GM18858 (cell line): ENCODE results near the gene NDUFA11.

ENCODE experiments used
- ATAC-seq: cut with Tn5 transposase; IDR thresholded peaks from one replicate; pipeline ENCODE4 v1.9.1; 2021; ENCODE audit not compliant: unreplicated experiment

Gene NDUFA11

GRCh38 chr19:5908773-5909442 lies 5.3 kb upstream of the NDUFA11 start:
- no peak for ATAC-seq

- ATAC-seq = no peak
Measured at GRCh38 chr19:5907241-5907640, 3.7 kb upstream of the NDUFA11 start.

DNA sequence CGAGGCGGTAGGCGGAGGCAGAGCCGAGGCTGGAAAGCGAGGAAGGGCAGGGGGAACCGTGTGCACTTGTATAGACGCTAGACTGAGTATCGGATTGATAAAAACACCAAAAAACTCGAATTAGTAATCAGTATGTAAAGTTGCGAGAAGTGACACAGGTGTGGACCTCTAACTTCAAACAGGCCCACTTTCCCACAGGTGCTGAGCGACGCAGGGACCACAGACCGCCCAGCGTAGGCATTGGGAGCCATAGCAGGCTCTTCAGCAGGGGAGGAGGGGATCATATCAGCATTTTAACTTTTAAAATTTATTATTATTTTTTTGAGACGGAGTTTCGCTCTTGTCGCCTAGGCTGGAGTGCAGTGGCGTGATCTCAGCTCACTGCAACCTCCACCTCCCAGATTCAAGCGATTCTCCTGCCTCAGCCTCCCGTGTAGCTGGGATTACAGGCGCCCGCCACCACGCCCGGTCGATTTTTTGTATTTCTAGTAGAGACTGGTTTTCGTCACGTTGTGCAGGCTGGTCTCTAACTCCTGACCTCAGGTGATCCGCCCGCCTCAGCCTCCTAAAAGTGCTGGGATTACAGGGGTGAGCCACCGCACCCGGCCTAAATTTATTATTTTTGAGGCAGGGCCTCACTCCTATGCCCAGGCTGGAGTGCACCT lies 1.7 kb upstream of the NDUFA11 start:
- no peak for ATAC-seq

GRCh38 chr19:5904352-5905113 lies 943 bp upstream of the NDUFA11 start, which contains the start of gene VMAC:
Gene VMAC (plus strand): TSS chr19:5904872. CDS start chr19:5904891, 19 bp downstream.
- peak; percentile 72 for ATAC-seq

GRCh38 chr19:5903056-5903623 lies 450 bp downstream of the NDUFA11 start:
- no peak for ATAC-seq

DNA sequence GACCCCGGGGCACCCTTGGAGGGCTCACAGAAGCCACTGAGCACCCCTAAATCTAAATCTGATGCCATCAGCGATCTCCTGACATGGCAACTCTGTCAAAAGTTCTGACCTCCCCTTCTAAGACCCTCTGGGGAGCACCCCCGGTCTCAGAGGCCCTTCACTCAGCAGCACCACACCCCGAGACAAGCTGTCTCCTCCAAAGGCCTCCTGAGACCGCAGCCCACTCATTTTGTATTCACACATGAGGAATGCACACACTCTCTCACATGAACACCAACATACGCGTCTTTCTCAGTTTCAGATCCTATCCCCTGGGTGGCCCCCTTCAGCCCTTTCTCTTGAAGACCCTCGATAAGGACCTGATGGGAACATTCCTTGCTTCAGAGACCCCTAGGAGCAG lies 2.6 kb downstream of the NDUFA11 start:
- no peak for ATAC-seq

GRCh38 chr19:5899728-5900526 lies 3.7 kb downstream of the NDUFA11 start:
- ATAC-seq = no peak

DNA sequence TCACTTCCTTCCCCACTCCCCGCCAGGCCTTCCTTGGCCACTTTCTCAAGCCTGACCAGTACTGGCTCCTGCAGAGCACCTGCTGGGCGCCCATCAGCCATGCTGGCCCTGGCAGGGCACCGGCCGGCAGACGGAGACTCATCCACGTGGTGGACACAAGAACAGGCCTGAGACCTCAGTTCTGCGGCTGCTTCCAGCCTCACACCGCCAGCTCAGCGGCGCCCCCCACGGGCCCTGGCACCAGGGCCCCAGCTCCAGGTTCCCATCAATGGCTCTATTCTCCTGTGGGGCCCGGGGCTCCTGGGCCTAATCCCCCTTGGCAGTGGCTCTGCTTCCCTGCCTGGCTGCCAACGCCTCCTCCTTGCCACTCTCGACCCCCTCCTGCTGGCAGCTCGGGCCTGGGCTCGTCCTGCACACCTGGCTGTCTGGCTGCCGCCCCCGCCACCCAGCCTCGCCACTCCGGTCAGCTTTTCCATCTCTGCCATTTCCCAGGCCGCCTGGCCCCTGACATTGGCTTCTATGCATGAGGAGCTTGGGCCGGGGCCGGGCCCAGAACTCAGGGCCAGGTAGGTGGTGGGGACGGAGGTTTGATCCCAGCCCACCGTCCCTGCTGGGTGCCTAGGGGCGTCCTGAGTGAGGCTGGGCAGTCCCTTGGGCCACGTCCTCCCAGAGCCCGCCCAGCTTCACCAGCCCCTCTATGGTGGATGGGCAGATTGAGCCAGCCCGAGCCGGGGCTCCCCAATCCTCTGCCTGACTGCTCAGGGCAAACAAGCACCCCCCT lies 6.2 kb downstream of the NDUFA11 start:
- no peak for ATAC-seq

- ATAC-seq = no peak
Measured at GRCh38 chr19:5896365-5897076, 7.1 kb downstream of the NDUFA11 start.

DNA sequence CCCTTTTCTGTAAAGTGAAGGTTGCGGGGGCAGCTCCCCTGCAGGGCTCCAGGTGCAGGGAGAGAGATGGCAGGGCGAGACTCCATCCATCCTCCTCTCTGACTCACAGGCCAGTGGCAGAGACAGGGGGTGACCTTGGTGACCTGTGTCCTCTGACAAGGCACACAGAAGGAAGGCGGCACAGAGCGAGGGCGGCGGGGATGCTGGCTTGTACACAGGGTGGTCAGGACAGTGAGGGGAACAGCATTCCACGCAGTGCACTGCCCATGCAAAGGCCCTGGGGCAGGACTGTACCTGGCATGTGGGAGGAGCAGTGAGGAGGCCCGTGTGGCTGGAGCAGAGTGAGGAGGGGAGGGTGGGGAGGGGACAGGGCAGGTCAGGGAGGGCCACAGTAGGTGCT lies 7.7 kb downstream of the NDUFA11 start:
- ATAC-seq = no peak

- no peak for ATAC-seq
Measured at GRCh38 chr19:5895409-5895808, 8.2 kb downstream of the NDUFA11 start.

- no peak for ATAC-seq
Measured at GRCh38 chr19:5894704-5895349, 8.8 kb downstream of the NDUFA11 start.

DNA sequence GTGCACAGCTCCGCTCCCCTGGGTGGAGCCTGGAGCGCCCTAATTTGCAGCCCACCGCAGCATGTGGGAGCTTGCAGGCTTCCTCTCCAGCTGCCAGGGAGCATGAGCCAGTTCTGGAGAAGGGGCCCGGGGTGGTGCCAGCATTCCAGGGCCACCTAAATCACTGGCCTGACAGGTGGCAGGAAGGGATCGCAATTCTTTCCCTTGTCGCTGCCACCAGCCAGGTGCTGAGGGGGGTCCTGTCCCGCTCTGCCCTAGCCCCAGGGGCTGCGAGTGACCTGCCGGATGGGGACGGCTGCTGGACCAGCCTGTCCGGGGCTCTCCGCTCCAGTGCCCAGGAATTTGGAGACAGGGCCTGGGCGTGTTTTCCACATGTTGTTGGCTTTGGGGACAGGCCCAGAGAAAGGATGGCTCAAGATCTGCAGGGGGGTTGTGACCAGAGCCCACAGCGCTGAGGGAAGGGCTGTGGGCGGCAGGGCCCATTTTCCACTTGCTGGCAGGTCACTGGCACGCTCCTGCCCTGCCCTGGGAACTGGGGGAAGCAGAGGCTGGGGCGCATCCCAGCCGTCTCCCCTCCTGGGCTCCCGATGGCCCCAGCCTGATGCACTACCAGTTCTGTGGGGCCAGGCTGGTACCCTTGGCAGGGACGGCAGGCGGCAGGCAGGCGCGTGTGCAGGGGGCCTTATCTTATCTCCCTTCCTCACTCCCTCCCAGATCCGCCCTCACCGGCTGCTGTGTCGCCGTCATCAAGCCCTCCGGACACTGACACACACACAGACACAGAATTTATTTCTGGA lies 9.5 kb downstream of the NDUFA11 start:
- ATAC-seq = no peak

GRCh38 chr19:5893296-5893903 lies 10.2 kb downstream of the NDUFA11 start:
- no peak for ATAC-seq

DNA sequence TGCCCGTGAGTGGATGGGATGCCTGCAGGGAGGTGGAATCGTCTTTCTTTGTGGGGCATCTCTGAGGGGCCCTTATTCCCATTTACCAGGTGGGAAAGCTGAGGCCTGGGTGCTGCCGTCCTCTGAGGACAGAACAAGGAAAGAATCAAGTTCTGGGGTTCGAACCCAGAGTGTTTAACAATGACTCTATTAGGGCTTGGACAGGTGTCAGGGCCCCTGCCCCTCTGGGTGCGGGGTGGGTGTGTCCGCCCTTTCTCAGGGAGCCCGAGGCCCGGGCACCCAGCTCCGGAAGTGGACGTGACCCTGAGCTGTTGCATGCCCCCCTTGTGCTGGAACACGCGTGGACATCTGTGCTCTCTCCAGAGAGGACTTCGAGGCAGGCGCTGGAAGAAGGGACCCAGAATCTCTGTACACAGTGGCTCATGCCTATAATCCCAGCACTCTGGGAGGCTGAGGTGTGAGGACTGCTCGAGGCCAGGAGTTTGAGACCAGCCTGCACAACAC lies 10.8 kb downstream of the NDUFA11 start:
- no peak for ATAC-seq

DNA sequence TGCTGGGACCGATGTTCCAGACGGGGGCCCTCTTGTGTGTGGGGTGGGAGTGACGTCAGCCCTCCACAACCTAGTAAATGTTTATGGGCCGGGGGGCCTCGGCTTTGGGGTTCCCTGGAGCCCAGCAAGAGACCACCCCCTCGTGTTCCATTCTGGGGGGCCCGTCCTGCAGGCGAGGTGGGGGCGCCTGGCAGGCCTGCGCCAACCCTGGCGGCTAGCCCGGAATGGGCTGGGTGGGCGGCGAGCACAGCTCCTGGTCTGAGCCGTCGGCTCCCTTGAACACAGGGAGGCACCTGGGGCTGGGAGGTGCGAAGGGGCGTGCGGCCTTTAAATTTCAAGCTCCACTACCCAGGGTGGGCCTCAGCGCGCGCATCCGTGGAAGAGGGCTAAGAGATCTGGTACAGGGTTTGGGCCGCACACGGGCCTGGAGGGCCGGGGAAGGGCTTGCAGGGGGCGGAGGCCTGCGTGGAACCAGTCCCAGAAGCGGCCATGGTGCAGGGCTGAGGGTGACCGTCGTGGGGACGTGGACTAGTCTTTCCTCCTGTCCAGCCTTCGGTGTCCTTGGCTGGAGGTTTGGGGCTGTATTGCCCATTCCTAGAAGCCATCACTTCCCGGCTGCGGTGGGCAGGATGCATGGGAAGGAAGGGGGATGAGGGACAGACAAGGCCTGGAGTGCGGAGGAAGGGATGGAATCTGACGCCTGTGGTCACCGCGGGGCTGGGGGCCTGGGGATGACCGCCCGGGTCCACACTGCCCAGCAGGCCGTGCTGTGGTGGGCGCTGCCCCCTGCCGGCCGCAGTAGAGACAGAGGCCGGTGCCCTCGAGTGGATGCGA lies 11.4 kb downstream of the NDUFA11 start:
- no peak for ATAC-seq

GRCh38 chr19:5891572-5891937 lies 12.0 kb downstream of the NDUFA11 start:
- ATAC-seq = no peak
